Stimulated activated CD4-positive, alpha-beta T cell treated with anti-CD3 and anti-CD28 coated beads, Interleukin-1b, Interleukin-23, amount 100 ng/mL, for 48 hours (primary cell): Measurements from ENCODE around the gene FEZ2.

ENCODE experiments used
- DNase-seq: peaks from one replicate; pipeline ENCODE4 v3.0.0-alpha.2; 2020

The FEZ2 gene

GRCh38 chr2:36560726-36561125 lies 37.2 kb downstream of the FEZ2 start:
- DNase-seq, result no peak

DNA sequence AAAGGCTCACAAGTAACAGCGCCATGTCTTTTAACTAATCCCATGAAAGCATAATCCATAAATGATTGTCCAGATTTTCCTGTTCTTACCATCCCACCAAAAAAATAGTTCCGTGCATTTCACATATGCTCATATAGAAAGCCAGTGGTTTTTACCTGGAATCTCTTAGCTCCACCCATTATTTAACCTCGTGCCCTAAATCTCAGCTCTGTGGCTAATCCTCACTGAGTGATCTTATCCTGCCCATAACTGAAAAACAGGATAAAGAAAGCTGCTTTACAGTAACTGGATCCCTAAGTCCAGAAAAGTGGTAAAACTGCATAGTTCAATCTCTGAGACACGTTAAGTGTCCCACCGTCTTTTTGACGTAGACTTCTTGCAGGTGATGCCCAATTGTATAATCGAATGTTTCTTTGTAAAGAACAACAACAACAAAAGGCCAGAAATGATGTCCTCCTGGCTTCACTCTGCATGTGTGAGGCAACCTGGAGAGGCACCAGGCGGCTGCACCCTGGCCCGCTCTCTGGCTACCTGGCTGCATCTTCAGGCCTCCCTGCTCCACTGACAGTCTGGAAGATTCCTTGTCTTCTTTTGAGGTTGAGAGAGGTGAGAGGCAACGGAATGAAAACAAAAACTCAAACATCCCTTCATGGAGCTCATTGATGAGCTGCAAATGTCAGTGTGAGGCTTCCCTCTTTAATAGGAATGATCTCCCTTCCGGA lies 38.6 kb downstream of the FEZ2 start:
- DNase-seq, result no peak

DNA sequence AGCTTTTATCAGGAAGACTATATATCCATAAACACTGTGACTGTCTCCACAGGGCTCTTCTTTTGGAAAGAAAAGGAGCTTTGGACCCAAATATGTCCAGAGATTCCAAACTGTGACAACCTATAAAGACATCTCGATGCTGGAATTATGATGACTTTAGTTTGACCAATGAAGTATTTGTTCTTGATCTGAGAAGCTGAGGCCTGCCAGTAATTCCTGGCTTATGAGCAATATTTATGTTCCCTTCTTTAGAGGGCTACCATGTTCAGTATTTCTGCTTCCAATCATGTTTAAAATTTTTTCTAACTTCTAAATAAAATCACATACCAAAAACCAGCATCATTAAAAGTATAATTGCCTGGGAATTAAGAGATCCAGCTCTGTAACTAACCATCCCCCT lies 41.1 kb downstream of the FEZ2 start:
- DNase-seq, result no peak

DNA sequence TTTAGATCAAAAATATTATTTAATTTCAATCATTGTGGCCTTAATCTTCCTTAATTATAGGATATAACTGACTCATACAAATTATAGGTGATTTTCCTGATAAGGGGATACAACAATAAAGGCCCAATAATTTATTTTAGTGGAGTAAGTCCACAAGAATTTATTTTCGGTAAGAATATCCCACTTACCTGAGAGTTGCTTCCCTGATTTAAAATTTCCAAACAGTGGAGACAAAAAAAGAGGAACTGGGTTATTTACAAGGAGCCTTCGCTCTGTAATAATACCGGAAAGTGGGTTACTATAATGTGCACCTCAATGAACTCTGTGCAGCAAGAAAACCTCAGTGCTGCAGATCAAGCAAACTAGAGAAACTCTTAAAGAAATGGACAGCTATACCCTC lies 42.2 kb downstream of the FEZ2 start:
- DNase-seq, result no peak

DNA sequence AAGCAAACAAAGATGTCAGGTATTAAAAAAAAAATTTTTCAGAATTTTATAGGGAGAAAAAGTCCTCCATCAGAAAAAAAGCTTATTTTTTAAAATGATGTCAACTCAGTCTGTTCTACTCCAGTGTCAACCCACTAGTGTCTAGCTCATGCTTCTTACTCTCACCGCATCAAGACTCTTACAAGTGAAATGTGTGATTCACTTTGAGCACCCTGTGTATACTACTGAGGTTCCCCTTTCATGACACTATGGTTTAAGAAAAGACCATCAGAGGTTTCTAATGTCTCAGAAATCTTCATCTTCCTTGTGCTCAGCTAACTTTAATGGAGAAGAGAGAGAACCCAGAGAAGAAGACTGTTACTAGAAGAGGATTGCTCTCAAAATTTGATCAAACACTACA lies 43.4 kb downstream of the FEZ2 start:
- DNase-seq, result no peak

GRCh38 chr2:36553683-36554082 lies 44.3 kb downstream of the FEZ2 start:
- DNase-seq, result no peak

DNA sequence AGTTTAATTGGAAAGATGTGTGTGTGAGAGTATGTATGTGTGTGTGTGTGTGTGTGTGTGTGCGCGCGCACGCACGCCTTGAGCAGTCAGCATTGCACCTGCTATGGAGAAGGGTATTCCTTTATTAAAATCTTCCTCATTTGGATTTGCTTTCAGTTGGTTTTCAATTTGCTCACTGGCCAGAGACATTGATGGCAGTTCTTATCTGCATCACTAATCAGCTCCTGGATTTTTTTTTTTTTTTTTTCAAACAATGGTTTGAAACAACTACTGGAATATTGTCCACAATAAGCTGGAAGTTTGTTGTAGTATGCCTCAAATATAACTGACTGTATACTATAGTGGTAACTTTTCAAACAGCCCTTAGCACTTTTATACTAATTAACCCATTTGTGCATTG lies 48.0 kb downstream of the FEZ2 start:
- DNase-seq, result no peak

- DNase-seq, result no peak
Measured at GRCh38 chr2:36549165-36549574, 48.8 kb downstream of the FEZ2 start.

DNA sequence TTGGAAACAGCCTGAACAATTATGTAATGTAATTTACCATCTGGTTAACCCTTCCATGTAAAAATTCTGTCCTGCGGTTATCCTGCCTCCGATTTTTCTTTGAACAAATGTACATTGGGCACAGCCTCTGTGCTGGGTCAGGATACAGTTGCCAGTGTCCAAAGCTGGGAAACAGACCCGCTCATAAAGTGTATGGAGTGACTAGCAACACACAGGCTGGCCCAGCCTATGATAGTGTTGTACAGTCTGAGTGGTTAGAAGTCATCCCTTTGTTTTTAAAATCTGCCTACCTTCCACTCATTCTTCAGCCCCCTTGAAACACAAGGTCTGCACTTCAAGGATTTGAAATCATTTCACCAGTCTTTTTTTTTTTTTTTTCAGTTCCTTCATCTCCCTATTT lies 50.1 kb downstream of the FEZ2 start:
- DNase-seq, result no peak

- DNase-seq, result no peak
Measured at GRCh38 chr2:36545871-36546416, 52.0 kb downstream of the FEZ2 start.

DNA sequence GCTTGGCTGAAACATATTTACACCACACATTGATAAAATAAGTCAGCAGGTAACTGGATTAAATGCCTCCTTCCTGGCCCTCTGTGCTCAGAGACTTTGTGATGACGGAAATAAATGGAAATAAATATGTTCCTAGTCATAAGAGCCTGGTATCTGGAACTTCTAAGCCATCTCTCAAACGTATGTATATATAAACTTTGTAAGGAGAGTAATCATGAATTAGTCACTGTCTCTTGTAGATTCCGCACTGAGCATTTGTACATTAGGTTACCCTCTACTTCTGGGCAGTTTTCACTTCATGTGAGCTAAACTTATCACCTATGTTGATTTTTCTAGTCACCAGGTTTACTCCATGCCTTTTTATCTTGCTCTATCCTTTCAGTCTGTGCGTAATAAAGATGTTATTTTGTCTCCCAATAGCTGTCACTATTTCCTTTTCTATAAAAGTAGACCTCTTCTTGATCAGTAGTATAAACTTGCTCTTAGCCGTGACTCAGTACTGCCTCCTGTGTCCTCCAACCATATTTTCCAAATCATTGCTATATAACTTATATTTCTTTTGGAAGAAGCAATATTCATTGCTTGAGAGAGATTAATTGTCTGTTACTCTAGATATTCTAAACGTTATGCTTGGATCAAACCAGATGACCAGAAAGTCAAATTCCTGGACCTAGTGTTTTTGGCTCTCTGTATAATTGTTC lies 53.2 kb downstream of the FEZ2 start:
- no peak for DNase-seq

DNA sequence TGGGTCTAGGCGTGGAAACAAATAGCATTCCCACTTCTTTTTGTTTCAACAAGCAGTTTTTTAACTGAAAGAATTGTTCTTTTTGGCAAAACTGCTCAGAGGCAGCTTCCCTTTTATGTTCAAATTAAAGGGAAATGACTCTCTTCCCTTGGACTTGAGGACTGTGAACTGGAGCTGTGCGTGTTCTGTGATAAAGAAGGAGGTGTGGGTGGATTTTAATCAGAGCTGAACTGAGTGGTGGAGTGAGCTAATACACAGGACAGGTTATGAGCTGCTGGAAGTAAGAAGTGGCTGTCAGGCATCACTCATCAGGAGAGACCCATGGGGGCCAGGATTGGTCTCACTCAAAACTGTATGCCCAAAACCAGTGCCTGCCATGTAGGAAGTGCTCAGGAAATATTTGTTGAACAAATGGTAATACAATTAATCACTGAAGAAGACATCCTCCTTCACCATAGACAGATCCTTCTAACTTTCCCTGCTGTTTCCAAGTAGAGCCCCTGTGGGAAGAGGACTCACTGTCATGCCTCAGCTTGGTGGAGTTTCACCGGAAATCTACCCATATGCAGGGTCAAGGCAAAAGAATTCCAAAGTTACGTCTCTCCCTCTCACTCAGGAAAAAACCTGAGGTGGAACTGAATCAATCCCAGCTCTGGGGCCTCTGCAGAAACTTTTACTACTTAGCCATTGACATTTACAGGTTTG lies 55.9 kb downstream of the FEZ2 start:
- no peak for DNase-seq

DNA sequence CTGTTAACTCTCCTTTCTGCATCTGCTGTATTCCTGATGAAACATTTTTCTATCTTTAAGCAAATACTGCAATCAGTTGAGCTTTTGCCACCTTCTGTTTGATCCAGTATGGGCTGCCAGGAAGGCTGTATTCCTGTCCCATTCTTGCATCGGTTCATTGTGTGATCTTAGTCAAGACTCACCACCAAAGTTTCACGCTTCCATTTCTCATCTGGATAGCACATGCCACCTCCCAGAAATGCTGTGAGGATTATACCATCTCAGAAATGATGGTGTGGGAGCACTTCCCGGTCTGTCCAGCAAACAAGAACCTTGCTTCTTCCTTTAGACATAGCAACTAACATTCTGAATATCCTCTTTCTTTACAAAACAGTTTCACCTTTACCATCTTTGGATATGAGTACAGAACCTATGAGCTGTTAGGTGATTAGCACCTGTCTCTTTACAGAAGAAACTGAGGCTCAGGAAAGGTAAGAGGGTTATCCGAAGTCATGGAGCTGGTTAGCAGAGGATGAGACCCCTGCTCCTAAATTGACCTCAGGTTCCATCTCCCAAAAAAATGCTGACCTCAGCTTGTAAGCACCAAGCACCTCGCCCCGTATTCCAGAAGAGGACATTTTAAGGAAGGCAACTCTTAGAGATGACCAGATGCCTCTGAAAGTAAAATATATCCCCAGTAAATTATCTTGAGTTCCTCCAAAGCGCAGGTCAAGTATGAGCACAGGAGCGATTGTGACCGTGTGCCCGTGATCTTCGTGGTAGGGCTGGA lies 56.8 kb downstream of the FEZ2 start:
- DNase-seq, result no peak

DNA sequence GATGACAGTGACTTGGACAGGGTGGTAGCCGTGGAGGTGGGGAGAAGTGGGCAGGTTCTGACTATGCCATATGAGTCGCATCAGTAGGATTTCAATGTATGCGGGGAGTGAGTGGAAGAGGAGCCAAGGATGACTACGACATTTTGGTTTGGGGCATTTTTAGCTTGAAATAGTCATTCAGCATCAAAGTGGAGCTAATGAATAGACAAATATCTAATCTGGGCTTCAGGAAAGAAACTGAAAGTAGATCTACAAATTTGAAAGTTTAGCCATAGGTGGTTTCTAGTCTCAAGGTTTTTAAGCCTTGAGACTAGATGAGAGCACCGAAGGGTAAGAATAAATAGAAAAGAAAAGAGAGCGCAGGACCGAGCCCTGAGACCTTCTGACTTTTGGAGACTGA lies 58.3 kb downstream of the FEZ2 start:
- DNase-seq, result no peak

DNA sequence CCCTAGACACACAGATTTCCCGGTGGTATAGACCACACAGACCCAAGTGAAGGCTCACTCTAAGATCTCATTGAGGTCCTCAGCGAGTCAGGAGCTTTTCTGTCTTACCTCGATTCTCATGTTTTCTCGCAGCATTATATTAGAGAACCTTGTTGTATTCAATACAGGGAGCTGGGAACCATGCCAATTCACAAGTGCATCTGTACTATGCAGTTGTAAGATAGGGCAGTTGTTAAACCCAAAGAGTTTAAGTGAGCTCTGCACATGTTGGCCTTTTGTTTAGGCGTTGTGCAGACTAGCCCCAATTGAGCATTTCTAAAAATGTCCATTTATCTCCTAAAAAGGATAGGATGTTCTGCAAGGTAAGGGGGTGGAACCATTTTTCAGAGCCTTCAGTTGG lies 59.6 kb downstream of the FEZ2 start:
- DNase-seq, result no peak

GRCh38 chr2:36536776-36537175 lies 61.2 kb downstream of the FEZ2 start:
- no peak for DNase-seq

- DNase-seq, result no peak
Measured at GRCh38 chr2:36535099-36535498, 62.9 kb downstream of the FEZ2 start.

- DNase-seq, result no peak
Measured at GRCh38 chr2:36534275-36534799, 63.6 kb downstream of the FEZ2 start.

DNA sequence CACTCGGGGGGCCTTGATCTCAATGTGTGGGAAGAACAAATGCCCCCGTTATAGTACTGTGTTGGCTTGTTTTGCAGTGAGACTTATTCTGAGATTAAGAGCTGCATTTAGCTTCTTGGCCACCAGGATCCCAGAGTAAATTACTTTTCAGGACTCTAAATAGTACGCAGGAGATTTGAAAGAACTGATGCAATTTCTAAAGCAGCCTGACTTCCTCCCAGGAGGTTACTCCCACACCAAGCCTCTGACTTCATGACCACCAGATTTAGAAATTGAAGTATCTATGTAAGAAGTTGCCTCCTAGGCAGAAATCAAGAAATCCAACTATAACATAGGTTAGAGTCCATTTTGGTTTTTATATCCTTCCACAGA lies 67.0 kb downstream of the FEZ2 start:
- no peak for DNase-seq

DNA sequence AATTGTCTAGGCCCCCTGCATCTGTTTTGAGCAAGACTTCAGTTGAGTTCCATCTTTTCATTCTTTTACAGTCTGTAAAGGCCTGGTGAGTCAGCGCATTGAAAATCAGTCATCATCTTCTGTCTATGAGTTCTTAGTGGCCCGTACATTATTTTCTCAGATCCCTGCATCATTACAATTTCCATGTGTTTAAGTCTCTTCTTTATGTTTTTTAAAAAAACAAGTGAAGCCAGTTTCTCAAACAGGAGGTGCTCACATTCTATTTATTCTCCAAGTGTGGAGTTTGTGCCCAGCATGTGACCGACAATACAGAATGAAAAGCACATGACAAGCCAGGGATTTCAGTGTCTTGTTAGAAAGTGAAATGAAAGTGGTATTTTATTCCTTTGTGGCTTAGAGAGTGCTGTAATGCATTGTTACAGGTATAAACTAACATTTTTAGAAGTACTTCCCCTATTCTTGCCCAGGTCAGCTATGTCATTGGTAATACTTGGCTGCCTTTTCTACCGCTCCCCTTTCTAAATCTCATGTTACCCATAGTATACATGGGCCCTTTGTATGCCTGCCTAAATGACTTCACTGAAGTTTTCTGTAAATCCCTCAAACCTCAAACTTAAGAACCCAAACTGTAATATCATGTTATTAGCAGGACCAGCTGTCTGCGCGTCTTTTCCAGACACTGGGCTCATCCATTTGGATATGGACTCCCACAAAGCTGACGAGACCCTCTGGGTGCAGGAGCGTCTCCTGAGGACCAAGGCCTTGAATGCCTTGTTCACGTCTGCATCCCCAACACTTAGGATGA lies 67.6 kb downstream of the FEZ2 start:
- DNase-seq, result no peak

DNA sequence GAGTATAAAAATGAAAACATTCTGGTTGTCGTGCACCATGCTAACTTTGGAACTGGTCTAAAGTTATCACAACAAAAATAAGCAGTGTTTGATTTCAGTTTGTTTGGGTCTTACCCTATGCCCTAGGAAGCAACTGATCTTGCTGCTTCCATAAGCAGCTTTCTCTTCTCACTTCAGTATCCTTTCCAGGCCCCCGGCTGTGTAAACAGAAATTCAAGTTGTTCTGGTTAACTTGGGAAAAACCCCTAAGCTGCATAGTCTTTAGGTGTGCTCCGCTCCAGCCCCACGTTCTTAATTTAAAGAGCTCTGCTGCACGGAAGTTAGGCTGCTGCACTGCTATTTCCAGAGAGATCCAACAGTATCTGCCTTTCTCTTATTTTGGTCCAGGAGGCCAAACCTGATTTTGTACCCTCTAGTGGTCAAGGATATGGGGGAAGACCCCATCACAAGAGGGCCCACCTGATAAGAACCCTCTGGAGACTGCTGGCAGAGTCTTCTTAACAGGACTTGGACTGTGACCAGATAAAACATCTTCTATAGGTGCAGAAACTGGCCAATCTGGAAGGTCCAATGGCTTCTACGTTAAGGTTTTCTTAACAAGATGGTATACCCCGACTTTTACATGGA lies 69.1 kb downstream of the FEZ2 start:
- DNase-seq, result no peak

DNA sequence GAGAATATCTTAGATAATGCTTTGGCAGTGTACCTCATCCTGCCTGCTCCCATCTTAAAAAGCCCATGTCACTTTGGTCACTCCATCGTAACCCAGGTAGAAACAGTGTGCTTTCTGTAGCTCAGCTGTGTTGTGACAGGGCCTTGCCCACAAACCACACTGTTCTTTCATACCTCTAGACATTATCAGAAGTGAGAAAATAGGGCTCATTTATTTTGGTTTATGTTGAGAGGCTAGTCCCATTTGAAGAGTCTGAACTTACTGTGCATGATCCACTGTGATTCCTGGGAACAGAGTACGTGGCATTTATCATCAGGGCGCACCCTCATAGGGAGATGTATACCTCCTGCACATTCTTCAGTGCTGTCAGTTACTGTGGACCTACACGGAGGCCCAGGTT lies 69.7 kb downstream of the FEZ2 start:
- no peak for DNase-seq
